GM19452 (cell line): ENCODE results near the gene SLC2A3.
"Not testable (repeated sequence)": the region's sequence is repeated elsewhere in the genome, so short reads cannot be mapped to it uniquely, and the experiment has no call there.

Experiments
- ATAC-seq: cut with Tn5 transposase; IDR thresholded peaks from one replicate; pipeline ENCODE4 v1.9.1; 2021; ENCODE audit not compliant: unreplicated experiment

The SLC2A3 gene

DNA sequence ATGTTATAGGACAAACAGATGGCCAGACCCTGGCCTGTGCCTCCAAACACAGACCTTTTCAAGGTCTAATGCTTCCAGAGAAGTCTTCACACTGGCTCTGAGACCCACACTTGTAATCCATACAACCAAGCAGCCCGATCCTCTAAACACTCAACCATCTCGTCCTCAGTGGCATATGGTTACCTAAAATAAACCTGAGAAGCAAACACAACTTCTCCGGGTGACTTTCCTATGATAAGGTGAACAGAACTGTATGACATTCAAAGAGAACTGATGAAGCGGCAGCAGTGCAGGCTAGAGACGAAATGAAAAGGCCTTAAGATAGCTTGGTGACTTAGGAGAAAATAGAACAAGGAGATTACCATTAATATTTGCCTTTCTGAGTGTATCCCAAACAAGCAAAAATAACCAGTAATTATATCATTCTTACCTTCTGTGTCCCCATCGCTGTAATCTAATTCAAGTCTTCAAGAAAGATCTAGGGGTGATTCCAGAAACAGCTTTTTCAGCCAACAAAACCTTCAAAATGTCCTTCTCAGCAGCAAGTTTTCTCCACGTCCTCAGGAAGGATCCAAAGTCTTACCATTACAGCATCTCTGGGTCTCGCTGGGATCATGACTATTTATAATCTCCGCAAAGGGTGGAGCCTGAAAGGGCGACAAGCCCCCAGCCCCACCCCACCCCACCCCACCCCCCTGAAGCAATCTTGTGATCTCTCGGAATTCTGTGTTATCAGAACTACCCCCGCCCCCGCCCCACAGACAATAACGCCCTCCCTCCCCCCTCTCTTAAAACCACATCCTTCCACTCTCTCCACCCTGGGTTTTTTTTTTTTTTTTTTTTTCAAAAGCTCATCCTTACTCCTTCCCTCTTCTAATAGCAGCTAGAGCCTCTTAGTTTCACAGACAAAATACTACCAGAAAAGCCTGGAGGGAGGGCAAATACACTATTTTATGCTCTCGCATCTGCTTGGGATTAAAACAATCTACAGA, at the start of gene SLC2A3:
TSS of gene SLC2A3 (minus strand) at position 598 of the 992 bp plus-strand sequence. CDS start at position 445, 153 bp downstream.
- no peak for ATAC-seq

GRCh38 chr12:7984900-7985299, 48.9 kb upstream of the SLC2A3 start:
- ATAC-seq, result no peak

DNA sequence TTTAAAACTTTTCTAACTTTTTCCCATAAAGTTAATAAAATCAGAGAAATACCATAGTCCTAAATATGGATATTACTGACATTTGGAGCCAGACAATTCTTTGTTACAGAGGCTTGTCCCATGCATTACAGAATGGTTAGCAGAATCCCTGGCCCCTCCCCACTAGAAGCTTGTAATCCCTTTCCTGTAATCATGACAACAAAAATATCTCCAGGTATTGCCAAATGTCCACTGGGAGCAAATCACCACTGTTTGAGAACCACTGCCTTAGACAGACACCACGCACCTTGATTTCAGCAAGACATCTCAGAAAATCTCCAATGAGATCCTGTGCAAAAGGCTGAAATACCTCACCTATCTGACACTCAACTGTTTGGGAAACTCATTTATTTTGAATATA, 47.5 kb upstream of the SLC2A3 start:
- ATAC-seq, result not testable (repeated sequence)

- not testable (repeated sequence) for ATAC-seq
Measured at GRCh38 chr12:7983019-7983418, 47.0 kb upstream of the SLC2A3 start.

DNA sequence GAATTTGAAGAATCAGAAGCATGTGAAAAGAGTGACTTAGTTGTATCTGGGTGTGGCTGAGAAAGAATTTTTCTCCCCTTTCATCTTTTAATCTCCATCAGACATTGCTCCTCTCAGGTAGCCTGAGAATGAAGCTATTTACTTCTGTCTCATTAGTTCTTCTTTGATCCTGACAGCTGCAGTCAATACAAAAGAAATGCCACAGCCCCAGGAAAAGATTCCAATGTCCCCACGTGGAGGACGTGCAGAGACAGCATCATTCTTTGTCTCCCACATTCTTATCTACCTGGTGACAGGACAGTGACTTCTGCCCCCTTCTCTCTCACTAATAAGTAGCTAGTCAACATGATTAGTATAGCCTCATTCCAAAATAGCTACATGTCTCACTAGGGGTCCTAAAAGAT, 46.3 kb upstream of the SLC2A3 start:
- not testable (repeated sequence) for ATAC-seq

GRCh38 chr12:7981446-7981845, 45.5 kb upstream of the SLC2A3 start:
- no peak for ATAC-seq

GRCh38 chr12:7977351-7978124, 41.6 kb upstream of the SLC2A3 start:
- ATAC-seq, result peak; percentile 79

GRCh38 chr12:7973457-7973825, 37.5 kb upstream of the SLC2A3 start:
- no peak for ATAC-seq

GRCh38 chr12:7972734-7973456, 36.9 kb upstream of the SLC2A3 start:
- ATAC-seq, result no peak

DNA sequence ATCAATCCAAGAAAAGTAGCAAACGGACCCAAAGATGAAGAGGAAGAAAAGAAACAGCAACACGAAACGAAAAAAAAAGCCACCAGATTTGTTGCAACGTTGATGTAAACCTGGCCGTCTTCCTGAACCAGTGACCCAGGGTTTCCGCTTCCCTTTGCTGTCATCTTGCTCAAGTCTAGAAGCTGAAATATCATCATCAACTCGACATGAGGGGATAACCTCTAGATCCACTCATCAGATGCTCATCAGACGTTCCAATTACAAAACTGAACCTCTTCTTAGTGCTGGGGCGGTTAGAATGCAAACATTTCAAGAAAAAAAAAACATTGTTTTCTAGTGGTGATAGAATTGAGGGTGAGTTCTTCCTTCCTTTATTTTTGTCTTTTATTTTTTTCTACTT, 36.3 kb upstream of the SLC2A3 start:
- ATAC-seq, result not testable (repeated sequence)

- not testable (repeated sequence) for ATAC-seq
Measured at GRCh38 chr12:7971765-7972164, 35.8 kb upstream of the SLC2A3 start.

GRCh38 chr12:7970475-7971252, 34.7 kb upstream of the SLC2A3 start:
- ATAC-seq, result peak; percentile 93

DNA sequence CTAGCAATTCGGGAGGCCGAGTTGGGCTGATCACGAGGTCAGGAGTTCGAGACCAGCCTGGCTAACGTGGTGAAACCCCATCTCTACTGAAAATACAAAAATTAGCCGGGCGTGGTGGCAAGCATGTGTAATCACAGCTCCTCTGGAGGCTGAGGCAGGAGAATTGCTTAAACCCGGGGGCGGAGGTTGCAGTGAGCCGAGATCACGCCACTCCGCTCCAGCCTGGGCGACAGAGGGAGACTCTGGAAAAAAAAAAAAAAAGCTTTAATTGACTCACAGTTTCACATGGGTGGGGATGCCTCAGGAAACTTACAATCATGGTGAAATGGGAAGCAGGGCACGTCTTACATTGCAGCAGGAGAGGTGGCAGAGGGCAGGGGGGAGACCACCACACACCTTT, 30.6 kb upstream of the SLC2A3 start:
- ATAC-seq, result no peak

- ATAC-seq, result not testable (repeated sequence)
Measured at GRCh38 chr12:7964669-7965068, 28.7 kb upstream of the SLC2A3 start.

GRCh38 chr12:7961395-7962178, 25.6 kb upstream of the SLC2A3 start:
- no peak for ATAC-seq

- ATAC-seq, result peak; percentile 42
Measured at GRCh38 chr12:7959701-7960121, 23.7 kb upstream of the SLC2A3 start.

DNA sequence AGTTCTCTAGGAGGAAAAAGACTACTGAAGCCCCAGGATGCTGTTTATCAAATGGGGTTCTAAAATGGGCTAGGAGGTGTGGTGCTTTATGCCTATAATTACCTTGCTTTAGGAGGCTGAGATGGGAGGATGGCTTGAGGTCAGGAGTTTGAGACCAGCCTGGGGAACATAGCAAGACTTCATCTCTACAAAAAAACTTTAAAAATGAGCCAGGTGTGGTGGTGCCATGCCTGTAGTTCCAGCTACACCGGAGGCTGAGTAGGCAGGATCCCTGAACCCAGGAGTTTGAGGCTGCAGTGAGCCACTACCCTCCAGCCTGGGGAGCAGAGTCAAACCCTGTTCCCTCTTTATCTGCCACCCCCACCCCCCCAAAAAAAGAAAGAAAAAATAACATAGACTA, 23.3 kb upstream of the SLC2A3 start:
- ATAC-seq, result no peak

GRCh38 chr12:7954877-7955276, 18.9 kb upstream of the SLC2A3 start:
- ATAC-seq, result not testable (repeated sequence)

GRCh38 chr12:7954418-7954817, 18.4 kb upstream of the SLC2A3 start:
- not testable (repeated sequence) for ATAC-seq
